SKM-1 (cell line): Measurements from ENCODE around the gene RPL37A.

Experiments
- DNase-seq: peaks from one replicate; lab custom pipeline; 2025; ENCODE audit not compliant: unreplicated experiment; lab: John Stamatoyannopoulos, UW

Gene RPL37A

GRCh38 chr2:216546241-216546640, 47.6 kb downstream of the RPL37A start:
- DNase-seq, result no peak

- no peak for DNase-seq
Observed at GRCh38 chr2:216546641-216547403, 48.2 kb downstream of the RPL37A start.

- DNase-seq, result no peak
Observed at GRCh38 chr2:216548901-216549331, 50.3 kb downstream of the RPL37A start.

- no peak for DNase-seq
Observed at GRCh38 chr2:216549926-216550690, 51.5 kb downstream of the RPL37A start.

GRCh38 chr2:216551234-216552068, 52.8 kb downstream of the RPL37A start:
- DNase-seq, result no peak

GRCh38 chr2:216553093-216553478, 54.4 kb downstream of the RPL37A start:
- DNase-seq, result no peak
